Lower leg skin (tissue), 4 donors: ENCODE results near the gene TMEM119. TPM values are rescaled to one million over a fixed set of nuclear protein-coding genes. Genes with fewer than 3 reads are reported as not detected.

Experiments used
- DNase-seq, 2 donors: peaks; one replicate each; pipeline ENCODE4 v3.0.0-alpha.2; 2019; ENCODE audit warnings: low spot score in 2 of 2
- H3K4me3 ChIP-seq: fragments of 200-600 bp; sonication (generic); 2 replicates; pipeline ENCODE4 v1.5.1; 2017; ENCODE audit warnings: mild to moderate bottlenecking, low read depth; ENCODE audit not compliant: poor library complexity, severe bottlenecking
- CTCF ChIP-seq, 3 donors: fragments of 450-650 bp; IDR thresholded peaks; one replicate each; pipeline ENCODE4 v1.5.1; 2016; ENCODE audit warnings: antibody characterized with exemption in 3 of 3, mild to moderate bottlenecking in 3 of 3, moderate library complexity in 2 of 3
- POLR2A ChIP-seq, 2 donors: fragments of 450-650 bp; IDR thresholded peaks; one replicate each; pipeline ENCODE4 v1.6.1; 2016 to 2017; ENCODE audit warnings: antibody characterized with exemption in 2 of 2, mild to moderate bottlenecking in 1 of 2, moderate library complexity in 1 of 2
- WGBS, 2 donors: methylation state at CpG; one replicate each; pipeline ENCODE4 v1.1.5; 2018; 5-methylcytosine and 5-hydroxymethylcytosine counted together
- intact Hi-C: fragments of 100-400 bp; cut with DNase I; formaldehyde crosslinking; loops from one replicate; pipeline ENCODE4 v1.15.0; 2023; ENCODE audit warnings: low total_unique reads
- total RNA-seq, 4 donors: library from RNA; depleted of rRNA; stranded (reverse); fragments of >200 nt; gene quantifications; one replicate each; pipeline ENCODE4 v1.1.0, GENCODE V29; 2016

TMEM119 gene
- total RNA-seq, 4 donors from 2014 or later, result 0.34 to 10.3 (median 1.4) TPM

GRCh38 chr12:108571609-108572165, 26.2 kb downstream of the TMEM119 start:
- H3K4me3 ChIP-seq, result no peak overlapping the region
- peak in 1 of 2 donors; percentile 68 for DNase-seq
- WGBS, 2 donors, result 89 to 92% methylated on average over 8 of the region's 8 CpGs
- TF ChIP-seq POLR2A (IDR thresholded peaks at IDR 0.05) (no peak), CTCF (IDR thresholded peaks at IDR 0.05) (no peak)
- intact Hi-C loops, result loop anchor here (10.0 kb wide), 1 partner anchor 383 kb away; no protein-coding TSS in a partner anchor

- WGBS, 2 donors, result 66 to 67% methylated on average over 3 of the region's 3 CpGs
- H3K4me3 ChIP-seq, result no peak overlapping the region
- intact Hi-C loops, result loop anchor here (10.0 kb wide), 1 partner anchor 384 kb away; no protein-coding TSS in a partner anchor
- peak in 1 of 2 donors; percentile 70 for DNase-seq
- no peak for TF ChIP-seq POLR2A (IDR thresholded peaks at IDR 0.05)
- no peak for TF ChIP-seq CTCF (IDR thresholded peaks at IDR 0.05)
Measured at GRCh38 chr12:108570743-108571608, 26.9 kb downstream of the TMEM119 start.

GRCh38 chr12:108568338-108569154, 29.3 kb downstream of the TMEM119 start:
- peak in 1 of 2 donors; percentile 69 for DNase-seq
- WGBS, 2 donors, result 78 to 85% methylated on average over 10 of the region's 10 CpGs
- H3K4me3 ChIP-seq, result no peak overlapping the region
- no peak for TF ChIP-seq CTCF (IDR thresholded peaks at IDR 0.05)
- no peak for TF ChIP-seq POLR2A (IDR thresholded peaks at IDR 0.05)
- intact Hi-C loops, result loop anchor here (5.0 to 10.0 kb wide), 2 partner anchors 44 to 526 kb away; partner anchors contain the start of genes ALKBH2 and UNG

GRCh38 chr12:108567406-108568337, 30.2 kb downstream of the TMEM119 start:
- intact Hi-C loops, result loop anchor here (5.0 to 10.0 kb wide), 2 partner anchors 45 to 527 kb away; partner anchors contain the start of genes ALKBH2 and UNG
- no peak overlapping the region for H3K4me3 ChIP-seq
- peak in 1 of 2 donors; percentile 42 for DNase-seq
- WGBS, 2 donors, result 66 to 73% methylated on average over 7 of the region's 7 CpGs
- TF ChIP-seq CTCF (IDR thresholded peaks at IDR 0.05), result no peak
- no peak for TF ChIP-seq POLR2A (IDR thresholded peaks at IDR 0.05)
